Thymus (tissue), 11 donors: ENCODE measurements around the gene RTN4. TPM values are rescaled to one million over a fixed set of nuclear protein-coding genes. Genes with fewer than 3 reads are reported as not detected.
A peak's percentile ranks its signal among the peaks of the same experiment; 100 is the strongest.

ENCODE experiments used
- DNase-seq, 9 donors: peaks; one replicate each; pipeline ENCODE4 v3.0.0-alpha.2; 2013; ENCODE audit warnings: low spot score in 9 of 9, low read depth in 6 of 9, missing footprints in 1 of 9
- H3K27ac ChIP-seq, 2 donors: one replicate each; pipeline ENCODE4 v1.5.1; 2013; ENCODE audit warnings: control low read depth in 1 of 2, low read depth in 1 of 2, low read length in 1 of 2, mild to moderate bottlenecking in 1 of 2, moderate library complexity in 1 of 2
- H3K27me3 ChIP-seq, 2 donors: one replicate each; pipeline ENCODE4 v1.5.1; 2013; ENCODE audit warnings: low read length in 1 of 2; ENCODE audit not compliant: control insufficient read depth in 2 of 2, insufficient read depth in 1 of 2
- H3K36me3 ChIP-seq, 2 donors: one replicate each; pipeline ENCODE4 v1.5.1; 2013; ENCODE audit warnings: low read length in 1 of 2, mild to moderate bottlenecking in 1 of 2, moderate library complexity in 1 of 2; ENCODE audit not compliant: control insufficient read depth in 2 of 2, insufficient read depth in 2 of 2
- H3K4me1 ChIP-seq, 2 donors: one replicate each; pipeline ENCODE4 v1.5.1; 2013; ENCODE audit warnings: low read length in 2 of 2; ENCODE audit not compliant: control insufficient read depth in 2 of 2, insufficient read depth in 2 of 2
- H3K4me3 ChIP-seq, 2 donors: one replicate each; pipeline ENCODE4 v1.5.1; 2013; ENCODE audit warnings: low read length in 2 of 2, control low read depth in 1 of 2, mild to moderate bottlenecking in 1 of 2
- H3K9me3 ChIP-seq, 2 donors: one replicate each; pipeline ENCODE4 v1.5.1; 2013; ENCODE audit warnings: low read length in 1 of 2, mild to moderate bottlenecking in 1 of 2; ENCODE audit not compliant: control insufficient read depth in 2 of 2, insufficient read depth in 1 of 2
- WGBS: extraction: QIAGEN DNeasy Blood & Tissue Kit; methylation state at CpG from one replicate; pipeline ENCODE4 v1.1.7; 2013; 5-methylcytosine and 5-hydroxymethylcytosine counted together
- polyA plus RNA-seq: library from polyadenylated mRNA; stranded (reverse); fragments of 200-250 nt; gene quantifications from one replicate; pipeline ENCODE4 v1.2.3, GENCODE V29; 2013
- total RNA-seq: library from RNA; stranded (reverse); fragments of 120-200 nt; gene quantifications from one replicate; pipeline ENCODE4 v1.2.4, GENCODE V29; 2013
- donor health status: healthy.

RTN4 gene
- total and polyA plus RNA-seq, 2 donors: 42.9 to 183 TPM

DNA sequence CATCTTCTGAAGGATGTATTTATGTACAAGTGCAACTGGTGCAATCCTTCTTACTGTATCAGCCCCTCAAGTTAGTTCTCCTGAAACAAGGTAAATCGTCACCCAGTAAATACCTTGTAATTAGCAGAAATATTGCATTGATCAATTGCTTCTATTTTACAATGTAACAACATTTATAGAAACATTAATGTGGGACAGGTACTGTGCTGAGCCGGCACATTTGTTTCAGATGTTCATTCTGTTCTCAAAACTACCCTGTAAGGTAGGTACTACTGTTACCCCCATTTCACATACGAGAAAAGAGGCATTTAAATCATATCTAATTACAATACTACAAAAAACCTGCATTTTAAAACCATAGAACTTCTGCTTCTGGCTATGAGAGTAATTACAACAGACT, 19.5 kb downstream of the RTN4 start:
- no peak overlapping the region for H3K27ac ChIP-seq
- no peak for DNase-seq
- no peaks in the 10 kb centered on the region for H3K36me3 ChIP-seq
- no peaks in the 10 kb centered on the region for H3K27me3 ChIP-seq
- no peaks in the 10 kb centered on the region for H3K9me3 ChIP-seq
- H3K4me3 ChIP-seq: no peak overlapping the region
- peaks cover 13 to 21% of the 10 kb centered on the region in 2 donors for H3K4me1 ChIP-seq
- 82% methylated on average over 3 of the region's 3 CpGs for WGBS

DNA sequence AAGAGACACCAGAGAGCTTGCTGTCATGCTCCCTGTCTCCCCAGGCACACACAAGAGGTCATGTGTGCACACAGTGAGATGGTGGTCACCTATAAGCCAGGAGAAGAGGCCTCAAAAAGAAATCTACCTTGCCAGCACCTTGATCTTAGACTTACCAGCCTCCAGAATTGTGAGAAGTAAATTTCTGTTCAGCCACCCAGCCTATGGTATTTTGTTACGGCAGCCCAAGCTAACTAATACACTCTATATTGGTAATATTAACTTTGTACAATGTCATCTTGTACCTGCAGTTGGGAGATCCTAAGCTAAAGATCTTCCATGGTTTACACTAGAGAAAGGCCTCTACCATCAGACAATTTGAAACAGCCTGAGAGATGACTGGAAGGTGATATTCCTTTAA, 21.2 kb downstream of the RTN4 start:
- Histone ChIP-seq H3K27ac (no peak overlapping the region), H3K4me3 (no peak overlapping the region), H3K36me3 (no peaks in the 10 kb centered on the region)

DNA sequence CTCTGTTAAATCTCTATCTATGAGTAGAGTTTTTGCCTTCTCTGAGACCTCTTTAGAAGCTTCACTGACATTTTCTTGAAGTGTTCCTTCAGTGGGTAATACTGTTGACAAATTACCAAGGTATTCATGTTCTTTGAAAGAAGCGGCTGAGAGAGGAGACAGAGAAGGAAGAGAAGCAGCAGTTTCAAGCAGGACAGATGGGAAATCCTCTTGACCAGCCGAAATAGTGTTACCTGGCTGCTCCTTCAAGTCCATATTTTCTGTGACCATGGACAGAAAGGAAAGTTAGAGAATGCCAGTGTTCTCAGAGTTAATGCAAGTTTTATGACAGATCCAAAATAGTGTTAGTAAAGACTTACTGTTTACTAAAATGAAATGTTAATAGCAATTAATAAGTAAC, 23.0 kb downstream of the RTN4 start:
- 92% methylated on average over 2 of the region's 2 CpGs for WGBS
- peaks cover 9 to 15% of the 10 kb centered on the region in 2 donors for H3K4me1 ChIP-seq

More for the DNA sequence above, 21.2 kb downstream of the RTN4 start:
- H3K9me3 ChIP-seq: no peaks in the 10 kb centered on the region
- no peaks in the 10 kb centered on the region for H3K27me3 ChIP-seq
- no peak for DNase-seq
- 98% methylated on average over 1 of the region's 1 CpG for WGBS
- H3K4me1 ChIP-seq: peaks cover 15 to 22% of the 10 kb centered on the region in 2 donors

DNA sequence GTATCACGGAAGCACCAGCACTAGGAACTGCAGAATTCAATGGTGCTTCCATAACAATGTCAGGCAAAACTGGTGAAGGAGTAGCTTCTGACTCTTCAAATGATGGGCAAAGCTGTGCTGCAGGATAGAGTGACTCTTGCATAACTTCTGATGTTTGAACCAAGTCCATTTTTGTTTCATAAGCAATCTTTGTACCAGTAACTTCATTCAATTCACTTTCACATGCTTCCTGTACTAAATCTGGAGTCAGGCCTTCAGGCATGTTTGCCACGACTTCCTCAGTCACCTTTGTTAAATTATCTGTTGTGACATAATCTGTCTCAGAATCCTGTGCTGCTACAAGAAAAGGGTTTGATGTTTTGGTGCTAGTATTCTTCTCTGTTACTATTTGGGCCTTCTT, 24.0 kb downstream of the RTN4 start:
- no peaks in the 10 kb centered on the region for H3K27me3 ChIP-seq
- no peak overlapping the region for H3K4me3 ChIP-seq
- 51% methylated on average over 2 of the region's 2 CpGs for WGBS
- peaks cover 0 to 2% of the 10 kb centered on the region in 2 donors for H3K36me3 ChIP-seq
- peaks cover 9 to 14% of the 10 kb centered on the region in 2 donors for H3K4me1 ChIP-seq
- peak overlapping the region; percentile 25 to 32 for H3K27ac ChIP-seq
- H3K9me3 ChIP-seq: no peaks in the 10 kb centered on the region
- DNase-seq: peak in 2 of 9 donors; percentile 27 to 52

More for the DNA sequence above, 23.0 kb downstream of the RTN4 start:
- H3K4me3 ChIP-seq: no peak overlapping the region
- H3K27me3 ChIP-seq: no peaks in the 10 kb centered on the region
- no peak overlapping the region for H3K27ac ChIP-seq
- H3K9me3 ChIP-seq: no peaks in the 10 kb centered on the region
- no peak for DNase-seq
- H3K36me3 ChIP-seq: peaks cover 0 to 2% of the 10 kb centered on the region in 2 donors

- no peak overlapping the region for H3K4me3 ChIP-seq
- no peak overlapping the region for H3K27ac ChIP-seq
- no peaks in the 10 kb centered on the region for H3K9me3 ChIP-seq
- peaks cover 9 to 14% of the 10 kb centered on the region in 2 donors for H3K4me1 ChIP-seq
- H3K36me3 ChIP-seq: peaks cover 0 to 2% of the 10 kb centered on the region in 2 donors
- no peak for DNase-seq
- WGBS: 97% methylated on average over 2 of the region's 2 CpGs
- H3K27me3 ChIP-seq: no peaks in the 10 kb centered on the region
These were observed 24.6 kb downstream of the RTN4 start for GRCh38 chr2:55025627-55026026.

DNA sequence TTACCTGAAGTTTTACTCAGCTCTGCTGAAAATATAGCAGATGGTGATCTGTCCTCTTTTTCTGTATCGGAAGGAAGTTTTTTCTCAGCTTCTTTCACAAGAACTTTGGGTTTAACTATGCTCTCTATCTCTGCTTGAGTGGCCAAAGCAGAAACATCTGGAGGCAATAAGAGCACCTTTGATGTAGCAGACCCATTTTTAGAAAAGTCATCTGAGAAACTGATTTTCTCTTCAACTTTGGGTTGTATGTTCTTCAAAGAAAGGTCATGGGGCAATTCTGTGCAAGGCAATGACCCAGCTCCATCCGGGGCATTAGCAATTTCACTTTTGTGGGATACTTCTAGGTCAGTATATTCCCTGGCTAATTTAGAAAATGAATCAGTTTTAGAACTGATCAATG, 25.2 kb downstream of the RTN4 start:
- Histone ChIP-seq H3K36me3 (peaks cover 0 to 2% of the 10 kb centered on the region in 2 donors), H3K4me3 (no peak overlapping the region), H3K9me3 (no peaks in the 10 kb centered on the region), H3K4me1 (peaks cover 9 to 14% of the 10 kb centered on the region in 2 donors), H3K27me3 (no peaks in the 10 kb centered on the region), H3K27ac (no peak overlapping the region)
- 94% methylated on average over 2 of the region's 2 CpGs for WGBS
- no peak for DNase-seq

DNA sequence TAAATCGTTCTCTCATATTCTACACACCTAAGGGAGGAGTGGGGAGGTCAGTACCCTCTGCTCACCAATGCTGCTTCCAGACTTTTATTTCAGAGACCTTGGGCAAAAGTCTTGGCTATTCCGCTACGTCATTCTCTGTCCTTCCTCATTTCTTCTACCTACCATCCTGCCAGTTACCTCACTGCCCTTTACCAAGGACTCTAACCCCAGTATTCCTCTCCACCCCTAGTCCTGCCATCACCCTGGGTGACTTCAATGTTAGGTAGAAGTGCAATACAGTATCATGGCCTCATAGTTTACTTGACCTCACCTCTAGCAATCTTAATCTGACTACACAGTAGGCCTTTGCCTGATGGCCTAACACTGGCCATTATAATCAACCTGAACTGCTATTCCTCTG, 27.8 kb downstream of the RTN4 start:
- no peak overlapping the region for H3K27ac ChIP-seq
- no peak overlapping the region for H3K4me3 ChIP-seq
- peaks cover 0 to 6% of the 10 kb centered on the region in 2 donors for H3K36me3 ChIP-seq
- no peaks in the 10 kb centered on the region for H3K9me3 ChIP-seq
- WGBS: 96% methylated on average over 3 of the region's 3 CpGs
- no peak for DNase-seq
- H3K27me3 ChIP-seq: no peaks in the 10 kb centered on the region
- H3K4me1 ChIP-seq: peaks cover 9 to 14% of the 10 kb centered on the region in 2 donors

GRCh38 chr2:55019526-55020258, 30.6 kb downstream of the RTN4 start:
- no peak overlapping the region for H3K4me3 ChIP-seq
- H3K27me3 ChIP-seq: no peaks in the 10 kb centered on the region
- no peak for DNase-seq
- WGBS: 66% methylated on average over 5 of the region's 5 CpGs
- H3K9me3 ChIP-seq: no peaks in the 10 kb centered on the region
- peaks cover 0 to 2% of the 10 kb centered on the region in 2 donors for H3K4me1 ChIP-seq
- peaks cover 0 to 6% of the 10 kb centered on the region in 2 donors for H3K36me3 ChIP-seq
- no peak overlapping the region for H3K27ac ChIP-seq

DNA sequence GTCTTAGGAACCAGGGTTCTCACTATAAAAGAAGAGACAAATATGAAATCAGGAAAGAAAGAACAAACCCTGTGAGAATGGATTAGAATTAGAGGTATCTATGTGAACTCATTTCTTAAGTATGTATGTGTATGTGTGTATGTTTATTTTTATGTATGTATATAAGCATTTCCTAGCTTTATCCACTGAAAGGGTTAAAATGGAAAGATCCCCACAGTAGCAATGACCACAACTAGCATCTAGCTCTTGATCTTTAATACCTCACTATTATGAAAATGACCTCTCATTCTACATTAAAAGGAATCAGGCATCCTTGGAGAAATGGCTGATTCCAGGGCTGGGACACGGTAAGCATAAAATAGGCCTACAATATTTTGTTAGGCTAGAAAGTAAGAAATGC, 31.6 kb downstream of the RTN4 start:
- DNase-seq: no peak
- Histone ChIP-seq H3K9me3 (no peaks in the 10 kb centered on the region), H3K36me3 (peaks cover 0 to 6% of the 10 kb centered on the region in 2 donors), H3K27me3 (no peaks in the 10 kb centered on the region), H3K4me1 (peaks cover 0 to 2% of the 10 kb centered on the region in 2 donors), H3K4me3 (no peak overlapping the region), H3K27ac (no peak overlapping the region)
- WGBS: 97% methylated on average over 1 of the region's 1 CpG
